Colonic mucosa (tissue), 4 donors: ENCODE measurements around the gene HYDIN. TPM values are rescaled to one million over a fixed set of nuclear protein-coding genes. Genes with fewer than 3 reads are reported as not detected.
"Not testable (repeated sequence)": the region's sequence is repeated elsewhere in the genome, so short reads cannot be mapped to it uniquely, and the experiment has no call there.

ENCODE experiments used
- DNase-seq: peaks from one replicate; pipeline ENCODE4 v3.0.0-alpha.2; 2020
- H3K27ac ChIP-seq: fragments of 200-600 bp; one replicate; pipeline ENCODE4 v1.8.0; 2021
- H3K27me3 ChIP-seq: fragments of 200-600 bp; one replicate; pipeline ENCODE4 v1.8.0; 2021
- H3K36me3 ChIP-seq: fragments of 200-600 bp; one replicate; pipeline ENCODE4 v1.8.0; 2021
- H3K4me1 ChIP-seq: fragments of 200-600 bp; one replicate; pipeline ENCODE4 v1.8.0; 2021; ENCODE audit warnings: mild to moderate bottlenecking
- H3K4me3 ChIP-seq: fragments of 200-600 bp; one replicate; pipeline ENCODE4 v1.8.0; 2021
- H3K9ac ChIP-seq, 2 donors: one replicate each; pipeline ENCODE4 v1.7.0; 2013; ENCODE audit warnings: control low read depth in 2 of 2, low read depth in 2 of 2, low read length in 2 of 2
- H3K9me3 ChIP-seq: fragments of 200-600 bp; one replicate; pipeline ENCODE4 v1.8.0; 2021
- intact Hi-C: fragments of 100-400 bp; cut with DNase I; formaldehyde crosslinking; loops from one replicate; pipeline ENCODE4 v1.14.1; 2022
- total RNA-seq, 2 donors: library from RNA; stranded (reverse); fragmentation: NEBNext Ultra II Directional in 1 of 2; extraction: Animal tissue kit (Norgen Biotek cat#: 25700) in 1 of 2; gene quantifications; one replicate each; pipeline ENCODE4 v1.2.1, GENCODE V29; 2021
- donor health status: healthy.
- donor health status: DM: no; HTN: no; CAD: no.
- donor health status: DM: no; HTN: no; CAD: no.

HYDIN gene
- total RNA-seq, 2 donors from 2014 or later = 0.58 to 0.64 TPM

DNA sequence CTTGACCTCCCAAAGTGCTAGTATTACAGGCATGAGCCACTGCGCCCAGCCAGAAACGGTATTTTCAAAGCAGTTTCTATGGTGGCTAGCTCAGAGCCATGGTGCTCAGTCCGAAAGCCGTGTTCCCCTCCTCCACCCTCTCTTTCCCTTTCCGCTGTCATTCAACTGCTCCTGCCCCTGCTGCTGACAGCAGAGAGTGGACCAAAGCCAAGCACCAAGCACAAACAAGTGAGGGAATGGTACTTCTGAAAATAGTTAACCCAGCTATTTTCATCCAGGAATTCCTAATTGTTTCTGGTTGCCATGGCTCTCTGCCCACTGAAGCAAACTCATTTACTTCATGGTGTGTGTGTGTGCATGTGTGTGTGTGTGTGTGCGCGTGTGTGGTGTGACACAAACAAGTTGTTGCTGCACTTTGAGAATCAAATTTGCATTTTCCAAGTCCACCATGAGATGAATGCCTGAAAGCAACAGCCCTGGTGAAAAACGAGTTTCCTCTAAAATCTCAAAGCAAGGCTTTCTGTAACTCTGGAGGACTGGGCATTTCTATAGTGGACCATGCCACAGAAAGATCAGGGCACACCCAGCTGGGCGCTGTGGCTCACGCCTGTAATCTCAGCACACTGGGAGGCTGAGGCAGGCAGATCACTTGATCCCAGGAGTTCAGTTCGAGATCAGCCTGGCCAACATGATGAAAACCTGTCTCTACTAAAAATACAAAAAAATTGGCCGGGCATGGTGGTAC is 293.6 kb downstream of the HYDIN start:
- H3K9me3 ChIP-seq, H3K9ac ChIP-seq, H3K27me3 ChIP-seq, H3K4me1 ChIP-seq, H3K36me3 ChIP-seq, H3K27ac ChIP-seq, DNase-seq, H3K4me3 ChIP-seq, intact Hi-C loops: not testable (repeated sequence)

DNA sequence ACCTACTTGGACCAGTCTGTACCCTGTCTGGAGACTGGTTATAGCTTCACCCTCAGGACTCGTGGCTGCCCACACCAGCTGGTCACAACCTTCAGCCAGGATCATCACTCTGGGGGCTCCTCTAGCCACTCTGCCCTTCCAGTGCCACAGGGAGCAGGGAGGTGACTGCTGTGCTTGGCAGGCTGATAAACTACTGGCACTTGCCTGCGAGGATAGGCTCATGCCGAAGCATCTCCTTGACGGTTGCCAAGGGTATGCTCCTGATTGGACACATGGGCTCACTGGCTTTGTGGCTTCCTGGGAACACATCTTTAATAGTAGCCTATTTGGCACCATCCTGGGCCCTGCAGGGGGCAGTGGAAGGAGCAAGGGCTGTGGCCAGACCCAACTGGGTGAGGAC is 295.2 kb downstream of the HYDIN start:
- DNase-seq, H3K9ac ChIP-seq, H3K4me3 ChIP-seq, H3K9me3 ChIP-seq, H3K27ac ChIP-seq, H3K4me1 ChIP-seq, intact Hi-C loops, H3K36me3 ChIP-seq, H3K27me3 ChIP-seq: not testable (repeated sequence)

DNA sequence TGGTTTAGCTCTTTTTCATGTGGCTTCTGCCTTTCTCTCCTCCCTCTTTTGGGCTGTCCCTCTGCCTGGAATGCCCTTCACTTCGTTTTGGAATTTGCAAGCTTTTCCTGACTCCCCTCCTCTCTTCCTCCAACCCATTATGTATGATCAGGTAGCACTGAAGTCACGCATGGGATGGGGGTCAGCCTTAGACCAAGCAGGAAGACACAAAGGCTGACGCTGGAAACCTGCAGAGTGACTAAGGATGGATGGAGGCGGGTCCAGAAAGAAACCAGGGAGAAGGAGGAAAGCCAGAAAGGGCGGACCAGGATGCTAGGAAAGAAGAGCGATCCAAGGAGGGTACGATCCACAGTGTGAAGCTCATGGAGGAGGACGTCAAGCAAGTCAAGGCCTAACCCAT is 296.8 kb downstream of the HYDIN start:
- DNase-seq, H3K9me3 ChIP-seq, H3K36me3 ChIP-seq, intact Hi-C loops, H3K4me3 ChIP-seq, H3K9ac ChIP-seq, H3K27me3 ChIP-seq, H3K27ac ChIP-seq, H3K4me1 ChIP-seq: not testable (repeated sequence)

DNA sequence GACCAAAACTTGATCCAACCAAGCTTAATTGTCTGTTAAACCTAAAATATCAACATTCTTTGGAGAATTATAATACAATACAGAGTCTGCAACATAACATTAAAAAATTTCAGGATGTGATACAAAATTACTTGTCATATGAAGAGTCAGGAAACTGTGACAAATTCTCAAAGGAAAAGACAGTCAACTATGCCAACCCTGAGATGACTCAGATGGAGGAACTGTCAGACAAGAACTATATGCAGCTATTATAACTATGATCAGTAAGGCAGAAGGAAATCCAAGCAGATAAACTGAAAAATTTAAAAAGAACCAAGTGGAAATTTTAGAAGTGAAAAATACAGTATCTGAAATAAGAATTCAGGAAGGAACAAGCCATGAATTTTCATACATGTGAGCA is 299.8 kb downstream of the HYDIN start:
- H3K4me1 ChIP-seq, H3K27me3 ChIP-seq, intact Hi-C loops, H3K36me3 ChIP-seq, H3K9ac ChIP-seq, DNase-seq, H3K9me3 ChIP-seq, H3K4me3 ChIP-seq, H3K27ac ChIP-seq: not testable (repeated sequence)

DNA sequence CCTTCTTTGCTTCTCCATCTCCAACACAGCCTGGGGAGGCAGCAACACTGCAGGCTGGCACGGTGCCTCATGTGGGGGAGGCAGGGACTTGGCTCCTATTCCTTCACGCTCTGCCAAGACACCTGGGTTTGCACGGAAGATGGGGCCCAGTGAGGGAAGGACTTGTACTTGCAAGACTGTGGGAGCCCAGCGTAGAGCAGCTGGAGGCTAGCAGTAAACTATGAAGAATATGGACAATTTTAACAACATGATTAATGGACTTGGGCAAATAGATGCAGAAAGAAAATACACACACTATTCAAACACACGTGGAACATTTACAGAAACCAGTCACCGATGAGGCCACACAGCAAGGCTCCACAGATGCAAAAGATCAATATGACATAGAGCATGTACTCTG is 308.4 kb downstream of the HYDIN start:
- H3K4me3 ChIP-seq, DNase-seq, intact Hi-C loops: not testable (repeated sequence)

DNA sequence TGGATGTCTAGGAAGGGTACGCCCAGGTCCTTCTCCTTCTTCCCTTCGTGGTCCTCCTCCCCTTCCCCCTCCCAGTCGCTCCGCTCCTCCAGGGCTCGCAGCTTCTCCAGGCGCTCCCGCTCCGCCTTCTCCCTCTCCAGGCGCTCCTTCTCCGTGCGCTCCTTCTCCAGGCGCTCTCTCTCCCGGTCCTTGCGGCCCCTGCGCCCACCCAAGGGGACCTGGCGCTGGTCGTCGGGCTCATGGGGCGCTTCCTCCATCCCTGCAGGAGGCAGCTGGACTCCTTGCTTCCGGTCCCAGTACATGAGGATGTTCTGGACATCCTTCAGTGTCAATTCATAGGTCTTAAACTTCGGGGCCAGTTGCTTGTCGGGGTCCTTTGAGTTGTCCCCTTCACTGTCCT is 309.9 kb downstream of the HYDIN start:
- intact Hi-C loops, H3K4me3 ChIP-seq, H3K9ac ChIP-seq, H3K4me1 ChIP-seq, DNase-seq, H3K9me3 ChIP-seq, H3K27ac ChIP-seq, H3K27me3 ChIP-seq, H3K36me3 ChIP-seq: not testable (repeated sequence)

More for the DNA sequence above, 308.4 kb downstream of the HYDIN start:
- not testable (repeated sequence) for H3K36me3 ChIP-seq, H3K9me3 ChIP-seq, H3K4me1 ChIP-seq, H3K27me3 ChIP-seq, H3K27ac ChIP-seq, H3K9ac ChIP-seq

DNA sequence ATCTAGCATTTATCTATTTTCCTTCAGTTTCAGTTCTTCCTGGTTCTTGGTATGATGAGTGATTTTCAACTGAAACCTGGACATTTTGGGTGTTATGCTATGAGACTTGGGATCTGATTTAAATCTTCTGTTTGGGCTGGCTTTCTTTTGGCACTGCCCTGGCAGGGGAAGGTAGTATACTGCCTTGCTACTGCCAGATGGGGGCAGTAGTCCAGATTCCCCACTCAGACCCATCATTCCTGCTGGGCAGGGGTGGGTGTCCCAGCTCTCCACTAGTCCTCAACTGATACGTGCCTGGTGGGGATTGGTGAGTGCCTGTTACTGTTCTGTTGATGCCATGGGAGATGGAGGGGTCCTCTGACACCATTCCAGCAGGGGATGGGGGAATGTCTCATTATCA is 342.3 kb downstream of the HYDIN start:
- intact Hi-C loops, H3K9ac ChIP-seq, H3K27me3 ChIP-seq, H3K4me1 ChIP-seq, H3K36me3 ChIP-seq, DNase-seq, H3K27ac ChIP-seq, H3K4me3 ChIP-seq, H3K9me3 ChIP-seq: not testable (repeated sequence)

DNA sequence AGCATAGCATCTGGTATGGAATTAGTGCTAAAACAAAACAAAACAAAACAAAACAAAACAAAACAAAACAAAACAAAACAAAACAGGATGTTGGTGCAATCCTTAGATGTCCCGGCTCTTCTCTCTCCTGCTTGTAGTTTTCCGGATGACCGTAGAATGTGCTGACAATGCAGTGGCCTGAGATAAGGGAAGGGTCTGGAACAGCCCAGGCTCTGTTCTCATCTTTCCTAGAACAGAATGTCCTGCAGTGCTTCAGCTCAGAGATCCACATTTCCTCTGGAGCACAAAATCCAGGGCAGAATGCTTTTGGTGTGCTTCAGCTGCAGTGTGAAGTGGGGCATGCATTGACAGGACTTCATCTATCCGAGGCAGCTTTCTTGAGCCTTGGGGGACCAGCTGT is 345.9 kb downstream of the HYDIN start:
- not testable (repeated sequence) for H3K36me3 ChIP-seq

DNA sequence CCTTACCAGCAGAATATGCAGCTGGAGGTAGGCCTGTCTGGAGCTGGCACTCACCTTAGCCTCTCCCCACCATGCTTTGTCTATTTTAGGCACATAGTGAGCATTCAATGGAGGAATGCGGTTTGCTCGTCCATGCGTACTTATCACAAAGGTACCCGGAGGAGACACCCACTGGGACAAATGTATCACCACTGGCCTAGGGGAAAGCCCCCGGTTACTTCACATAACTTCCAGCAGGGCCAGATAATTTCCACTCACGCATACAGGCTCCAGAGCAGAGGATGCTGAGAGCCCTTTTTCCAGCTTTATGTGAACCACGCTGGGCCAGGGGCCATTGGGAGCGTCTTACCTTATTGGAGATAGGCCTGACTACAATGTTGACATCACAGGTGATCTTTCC is 348.2 kb downstream of the HYDIN start:
- H3K9me3 ChIP-seq, H3K36me3 ChIP-seq, DNase-seq, intact Hi-C loops, H3K27me3 ChIP-seq, H3K4me1 ChIP-seq, H3K9ac ChIP-seq, H3K4me3 ChIP-seq, H3K27ac ChIP-seq: not testable (repeated sequence)

More for the DNA sequence above, 345.9 kb downstream of the HYDIN start:
- H3K27me3 ChIP-seq, H3K9me3 ChIP-seq, H3K27ac ChIP-seq, H3K4me1 ChIP-seq, H3K9ac ChIP-seq, intact Hi-C loops, H3K4me3 ChIP-seq, DNase-seq: not testable (repeated sequence)

DNA sequence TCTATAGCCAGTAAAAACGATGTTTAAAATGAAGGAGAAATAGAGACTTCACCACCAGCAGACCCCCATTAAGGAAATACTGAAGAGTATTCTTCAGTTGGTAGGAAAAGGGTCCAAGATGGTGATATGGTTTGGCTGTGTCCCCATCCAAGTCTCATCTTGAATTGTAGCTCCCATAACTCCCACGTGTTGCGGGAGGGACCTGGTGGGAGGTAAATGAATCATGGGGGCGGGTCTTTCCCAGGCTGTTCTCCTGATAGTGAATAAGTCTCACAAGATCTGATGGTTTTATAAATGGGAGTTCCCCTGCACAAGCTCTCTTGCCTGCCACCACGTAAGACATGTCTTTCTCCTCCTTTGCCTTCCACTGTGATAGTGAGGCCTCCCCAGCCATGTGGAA is 352.6 kb downstream of the HYDIN start:
- H3K4me1 ChIP-seq, H3K36me3 ChIP-seq, intact Hi-C loops, H3K27me3 ChIP-seq, H3K9ac ChIP-seq, H3K4me3 ChIP-seq, H3K27ac ChIP-seq, DNase-seq, H3K9me3 ChIP-seq: not testable (repeated sequence)

DNA sequence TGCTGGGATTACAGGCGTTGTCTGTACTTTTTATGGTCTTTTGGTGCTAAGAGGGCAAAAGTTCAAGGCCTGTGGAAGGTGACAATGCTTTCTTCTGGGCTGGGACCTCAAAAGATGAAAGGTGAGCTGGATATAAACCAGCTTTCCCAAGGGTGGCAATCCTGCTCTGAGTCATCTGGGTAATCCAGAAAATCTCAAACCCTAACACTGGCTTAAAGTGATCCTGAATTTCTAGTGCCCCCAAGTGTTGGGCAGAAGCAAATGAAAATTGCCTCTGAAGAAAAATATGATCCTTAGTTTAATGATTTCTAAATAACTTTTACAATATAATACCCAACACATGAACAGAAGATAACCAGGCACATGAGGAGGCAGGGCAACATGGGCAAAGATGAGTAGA is 354.1 kb downstream of the HYDIN start:
- H3K9me3 ChIP-seq, H3K9ac ChIP-seq, H3K4me3 ChIP-seq, H3K4me1 ChIP-seq, H3K27me3 ChIP-seq, DNase-seq, H3K27ac ChIP-seq, H3K36me3 ChIP-seq, intact Hi-C loops: not testable (repeated sequence)

DNA sequence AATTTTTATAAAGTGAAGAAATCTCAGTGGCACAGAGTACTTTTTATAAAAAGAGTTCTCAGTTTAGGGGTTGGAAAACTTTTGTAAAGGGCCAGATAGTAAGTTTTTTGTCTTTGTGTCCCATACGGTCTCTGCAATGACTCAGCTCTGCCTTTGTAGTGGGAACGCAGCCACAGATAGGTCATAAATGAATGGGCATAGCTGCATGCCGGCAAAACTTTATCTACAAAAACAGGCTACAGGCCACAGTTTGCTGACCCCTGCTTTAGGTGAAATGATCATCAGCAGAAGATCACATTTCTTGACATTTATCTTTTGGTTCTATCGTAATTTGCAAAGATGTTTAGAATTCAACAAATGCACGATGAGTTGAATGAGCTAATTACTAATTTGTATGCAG is 365.8 kb downstream of the HYDIN start:
- intact Hi-C loops, H3K4me1 ChIP-seq: not testable (repeated sequence)

DNA sequence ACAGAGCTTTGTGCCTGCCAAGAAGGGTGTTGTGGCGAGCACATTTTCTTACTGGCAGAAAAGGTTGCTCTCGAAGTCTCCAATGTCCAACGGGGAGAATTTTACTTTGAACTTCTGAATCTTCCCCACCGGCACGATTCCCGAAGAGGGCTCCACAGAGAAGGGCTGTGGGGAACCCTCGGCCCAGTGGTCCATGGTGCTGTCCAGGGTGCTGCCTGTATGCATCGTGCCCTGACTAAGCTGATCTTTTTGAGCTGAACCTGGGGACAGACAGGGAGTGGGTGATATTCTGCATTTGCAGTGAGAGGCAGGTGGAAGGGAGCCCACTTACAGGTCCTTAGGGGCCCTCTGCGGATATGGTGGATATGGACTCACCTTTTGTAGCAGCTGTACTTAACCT is 368.5 kb downstream of the HYDIN start:
- H3K9ac ChIP-seq, intact Hi-C loops, H3K4me3 ChIP-seq, DNase-seq, H3K4me1 ChIP-seq, H3K27ac ChIP-seq, H3K9me3 ChIP-seq, H3K27me3 ChIP-seq, H3K36me3 ChIP-seq: not testable (repeated sequence)

More for the DNA sequence above, 365.8 kb downstream of the HYDIN start:
- not testable (repeated sequence) for H3K27me3 ChIP-seq, H3K9ac ChIP-seq, H3K4me3 ChIP-seq, H3K27ac ChIP-seq, DNase-seq, H3K9me3 ChIP-seq, H3K36me3 ChIP-seq

DNA sequence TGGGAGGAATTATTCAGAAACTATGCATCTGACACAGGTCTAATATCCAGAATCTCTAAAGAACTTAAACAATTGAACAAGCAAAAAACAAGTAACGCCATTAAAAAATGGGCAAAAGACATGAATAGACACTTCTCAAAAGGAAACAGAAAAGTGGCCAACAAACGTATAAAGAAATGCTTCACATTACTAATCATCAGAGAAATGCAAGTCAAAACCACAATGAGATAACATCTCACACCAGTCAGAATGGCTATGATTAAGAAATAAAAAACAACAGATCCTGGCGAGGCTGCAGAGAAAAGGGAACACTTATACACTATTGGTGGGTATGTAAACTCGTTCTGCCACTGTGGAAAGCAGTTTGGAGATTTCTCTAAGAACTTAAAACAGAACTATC is 379.2 kb downstream of the HYDIN start:
- H3K27me3 ChIP-seq, intact Hi-C loops, H3K27ac ChIP-seq, H3K4me1 ChIP-seq, H3K9ac ChIP-seq, DNase-seq, H3K9me3 ChIP-seq, H3K4me3 ChIP-seq, H3K36me3 ChIP-seq: not testable (repeated sequence)
